H1 (cell line): Measurements from ENCODE around the gene GAST. TPM values are rescaled to one million over a fixed set of nuclear protein-coding genes. Genes with fewer than 3 reads are reported as not detected.
A peak's percentile ranks its signal among the peaks of the same experiment; 100 is the strongest.

Experiments
- CTCF ChIA-PET: fragments of 300-600 bp; sonication (Branson Sonifier 250); formaldehyde crosslinking; loops from one replicate; lab custom pipeline; 2021; ENCODE audit not compliant: partially characterized antibody; lab: Charles Lee
- POLR2A ChIA-PET: fragments of 300-600 bp; sonication (Branson Sonifier 250); formaldehyde crosslinking; loops from one replicate; lab custom pipeline; 2021; ENCODE audit warnings: inconsistent platforms; ENCODE audit not compliant: partially characterized antibody; lab: Charles Lee
- DNase-seq, 2 experiments: peaks; one replicate each; pipeline versions ENCODE4 v3.0.0 to v3.0.0-alpha.2; 2010 to 2022; ENCODE audit warnings: low spot score in 2 of 2, low read depth in 1 of 2, mixed read lengths in 1 of 2
- FAIRE-seq: peaks from 2 replicates; lab custom pipeline; 2011; peaks lifted over from hg19 to GRCh38; lab: Jason Lieb, UNC
- H2AFZ ChIP-seq: 2 replicates; pipeline ENCODE4 v1.8.1; 2012; ENCODE audit warnings: low read length, inconsistent platforms
- H2AK5ac ChIP-seq: 2 replicates; pipeline ENCODE4 v1.6.1; 2013; ENCODE audit warnings: low read depth, low read length
- H2BK120ac ChIP-seq: replicated peaks from 2 replicates; pipeline ENCODE3; 2013; ENCODE audit warnings: low read depth, low read length, inconsistent platforms
- H2BK12ac ChIP-seq: 2 replicates; pipeline ENCODE4 v1.6.1; 2013; ENCODE audit warnings: low read depth, low read length
- H2BK15ac ChIP-seq: 2 replicates; pipeline ENCODE4 v1.6.1; 2013; ENCODE audit warnings: low read length
- H2BK20ac ChIP-seq: 2 replicates; pipeline ENCODE4 v1.6.1; 2013; ENCODE audit warnings: low read length
- H2BK5ac ChIP-seq: 2 replicates; pipeline ENCODE4 v1.6.1; 2013; ENCODE audit warnings: low read depth, low read length
- H3K14ac ChIP-seq: 2 replicates; pipeline ENCODE4 v1.6.1; 2013; ENCODE audit warnings: inconsistent platforms; ENCODE audit not compliant: insufficient read length
- H3K18ac ChIP-seq: 2 replicates; pipeline ENCODE4 v1.6.1; 2013; ENCODE audit warnings: low read length; ENCODE audit errors: extremely low read depth
- H3K23ac ChIP-seq: 2 replicates; pipeline ENCODE4 v1.6.1; 2013; ENCODE audit warnings: inconsistent platforms; ENCODE audit not compliant: insufficient read length
- H3K23me2 ChIP-seq: 2 replicates; pipeline ENCODE4 v1.6.1; 2013; ENCODE audit warnings: low read depth, low read length
- H3K27ac ChIP-seq: 2 replicates; pipeline ENCODE4 v1.6.1; 2011; ENCODE audit warnings: low read depth, low read length, inconsistent platforms
- H3K27me3 ChIP-seq, 4 experiments: replicated peaks in 1 of 4; 1 replicate in 1 of 4; 2 replicates in 3 of 4; pipeline versions ENCODE4 v1.6.1 to v1.8.1; 2011 to 2013; ENCODE audit warnings: low read length in 3 of 4, mild to moderate bottlenecking in 3 of 4, inconsistent platforms in 2 of 4, mixed read lengths in 2 of 4, moderate library complexity in 1 of 4; ENCODE audit not compliant: control insufficient read depth in 3 of 4, insufficient read depth in 3 of 4; ENCODE audit errors: extremely low read depth in 1 of 4
- H3K36me3 ChIP-seq, 4 experiments: 2 replicates each; pipeline versions ENCODE4 v1.6.1 to v1.8.1; 2011 to 2013; ENCODE audit warnings: mild to moderate bottlenecking in 4 of 4, low read length in 3 of 4, moderate library complexity in 2 of 4, control low read depth in 1 of 4, inconsistent platforms in 1 of 4; ENCODE audit not compliant: insufficient read depth in 4 of 4, control insufficient read depth in 2 of 4
- H3K4ac ChIP-seq: replicated peaks from 2 replicates; pipeline ENCODE3; 2013; ENCODE audit warnings: low read length, low read depth, mixed read lengths, inconsistent platforms; ENCODE audit not compliant: insufficient read length
- H3K4me1 ChIP-seq, 4 experiments: replicated peaks in 1 of 4; 1 replicate in 1 of 4; 2 replicates in 3 of 4; pipeline versions ENCODE4 v1.6.1 to v1.8.1; 2011 to 2013; ENCODE audit warnings: low read length in 3 of 4, inconsistent platforms in 2 of 4, mixed read lengths in 1 of 4; ENCODE audit not compliant: insufficient read depth in 4 of 4, control insufficient read depth in 3 of 4
- H3K4me2 ChIP-seq, 2 experiments: 2 replicates each; pipeline versions ENCODE4 v1.6.1 to v1.8.1; 2011 to 2013; ENCODE audit warnings: low read depth in 2 of 2, low read length in 2 of 2, control low read depth in 1 of 2, inconsistent platforms in 1 of 2, mild to moderate bottlenecking in 1 of 2; ENCODE audit not compliant: insufficient read depth in 1 of 2
- H3K4me3 ChIP-seq, 4 experiments: fragments of 200-600, 300-600 bp in 1 of 4; sonication (generic), shearing (Covaris generic), sonication (Bioruptor Twin) in 1 of 4; 2 replicates each; pipeline versions ENCODE4 v1.5.1 to v1.8.1; 2011 to 2016; ENCODE audit warnings: low read length in 4 of 4, low read depth in 3 of 4, control low read depth in 2 of 4, inconsistent platforms in 2 of 4, mild to moderate bottlenecking in 2 of 4, mixed read lengths in 1 of 4, moderate library complexity in 1 of 4; ENCODE audit not compliant: insufficient read depth in 2 of 4; ENCODE audit errors: extremely low read depth in 1 of 4
- H3K56ac ChIP-seq: replicated peaks from 2 replicates; pipeline ENCODE3; 2013; ENCODE audit warnings: low read depth, mild to moderate bottlenecking, mixed read lengths, low read length, inconsistent platforms; ENCODE audit not compliant: insufficient read length
- H3K79me1 ChIP-seq: 2 replicates; pipeline ENCODE4 v1.6.1; 2013; ENCODE audit warnings: low read depth, low read length, control low read depth
- H3K79me2 ChIP-seq, 2 experiments: 2 replicates each; pipeline versions ENCODE4 v1.6.1 to v1.8.1; 2012 to 2013; ENCODE audit warnings: low read length in 2 of 2, mild to moderate bottlenecking in 2 of 2, inconsistent platforms in 1 of 2; ENCODE audit not compliant: insufficient read depth in 2 of 2, control insufficient read depth in 1 of 2
- H3K9ac ChIP-seq, 4 experiments: replicated peaks in 1 of 4; 1 replicate in 1 of 4; 2 replicates in 3 of 4; pipeline versions ENCODE4 v1.6.1 to v1.8.1; 2011 to 2013; ENCODE audit warnings: low read depth in 3 of 4, low read length in 3 of 4, control low read depth in 2 of 4, mild to moderate bottlenecking in 2 of 4, moderate library complexity in 2 of 4, inconsistent platforms in 1 of 4; ENCODE audit errors: extremely low read depth in 1 of 4
- H3K9me3 ChIP-seq, 2 experiments: 2 replicates each; pipeline versions ENCODE4 v1.6.1 to v1.8.1; 2012 to 2013; ENCODE audit warnings: mild to moderate bottlenecking in 2 of 2, moderate library complexity in 2 of 2, control low read depth in 1 of 2, inconsistent platforms in 1 of 2, low read depth in 1 of 2, low read length in 1 of 2, mixed read lengths in 1 of 2; ENCODE audit not compliant: insufficient read depth in 2 of 2
- H4K20me1 ChIP-seq, 2 experiments: replicated peaks in 1 of 2; 2 replicates each; pipeline versions ENCODE3 to v1.8.1; 2011 to 2013; ENCODE audit warnings: inconsistent platforms in 2 of 2, low read length in 2 of 2, mild to moderate bottlenecking in 1 of 2; ENCODE audit not compliant: insufficient read depth in 2 of 2, control insufficient read depth in 1 of 2
- H4K5ac ChIP-seq: 2 replicates; pipeline ENCODE4 v1.6.1; 2013; ENCODE audit warnings: low read length, low read depth, mixed read lengths, inconsistent platforms; ENCODE audit not compliant: insufficient read length
- H4K8ac ChIP-seq: 2 replicates; pipeline ENCODE4 v1.8.0; 2013; ENCODE audit warnings: mild to moderate bottlenecking, moderate library complexity, low read length, inconsistent platforms; ENCODE audit not compliant: insufficient read depth; ENCODE audit errors: extremely low read depth
- H4K91ac ChIP-seq: replicated peaks from 2 replicates; pipeline ENCODE3; 2013; ENCODE audit warnings: low read length, mixed read lengths, inconsistent platforms; ENCODE audit not compliant: insufficient read length
- CREB1 ChIP-seq: IDR thresholded peaks from 2 replicates; pipeline ENCODE4 v1.6.1; 2012; ENCODE audit warnings: inconsistent platforms
- SIN3A ChIP-seq, 2 experiments: IDR thresholded peaks in 1 of 2; conservative IDR thresholded peaks in 1 of 2; 2 replicates each; pipeline ENCODE4 v1.6.1; 2011 to 2012; ENCODE audit warnings: low read length in 2 of 2, improper control_type of control experiment in 1 of 2, low read depth in 1 of 2, mild to moderate bottlenecking in 1 of 2
- WGBS, 2 experiments: shearing (Covaris generic) in 1 of 2; methylation state at CpG; one replicate each; pipeline versions ENCODE4 v1.1.6 to v1.1.7; 2013 to 2015; ENCODE audit warnings: low lambda C conversion rate in 2 of 2, mixed read lengths in 2 of 2, inconsistent platforms in 1 of 2, low coverage in 1 of 2, missing lambda C conversion rate in 1 of 2; ENCODE audit not compliant: insufficient replicate concordance in 2 of 2, insufficient coverage in 1 of 2, insufficient read length in 1 of 2; ENCODE audit errors: extremely low coverage in 1 of 2, missing lambda C conversion rate in 1 of 2; 5-methylcytosine and 5-hydroxymethylcytosine counted together
- polyA plus RNA-seq, 7 experiments: library from polyadenylated mRNA; depleted of rRNA in 3 of 7; stranded (reverse) in 5 of 7; unstranded in 2 of 7; fragments of >200 nt in 5 of 7; fragments of 200-250 nt in 2 of 7; gene quantifications; 1 replicate in 5 of 7; 2 replicates in 1 of 7; 4 replicates in 1 of 7; pipeline versions ENCODE4 v1.2.1 to v1.2.3, GENCODE V29; 2011 to 2013; ENCODE audit warnings: missing spikeins in 2 of 7, mixed read lengths in 2 of 7
- total RNA-seq: library from RNA; stranded (reverse); fragmentation: NEBNext Ultra II Directional; extraction: Animal tissue kit (Norgen Biotek cat#: 25700); gene quantifications from 2 replicates; pipeline ENCODE4 v1.2.1, GENCODE V29; 2021

GAST gene
- total and polyA plus RNA-seq, 2 of the 8 experiments (the other 6 are each of a cell fraction or from before 2014, with no cell fraction given): not detected

- CTCF ChIA-PET: interaction anchor here (0.6 to 12.1 kb wide), 34 partner anchors 10 to 1046 kb away, joined by 3 to 338 read pairs (median 4); partner anchors contain the start of genes EIF1 and KRT19
- Histone ChIP-seq H3K9ac (no peak overlapping the region), H2BK20ac (no peak overlapping the region)
Measured at GRCh38 chr17:41666237-41666641, 45.9 kb upstream of the GAST start.

More at GRCh38 chr17:41666237-41666641, 45.9 kb upstream of the GAST start:
- TF ChIP-seq SIN3A (conservative IDR thresholded peaks at IDR 0.05 in 1 of 2, IDR thresholded peaks at IDR 0.05 in 1 of 2; ENCODE audit: low read depth in 1 of 2, low read length in 2 of 2) (0 out of 4 replicates have a peak, but pooled peaks of 1 of the 2 experiments have one; percentile 6), CREB1 (no peak)
- H3K4me1 ChIP-seq: peaks cover 0 to 14% (median 6%) of the 10 kb centered on the region in 4 experiments; a peak in 5 of 7 replicates
- no peak overlapping the region for H3K14ac ChIP-seq
- H2AK5ac ChIP-seq: no peak overlapping the region
- H3K56ac ChIP-seq: peak overlapping the region; percentile 35
- no peak overlapping the region for H4K5ac ChIP-seq
- no peak overlapping the region for H3K27ac ChIP-seq
- 3% methylated on average over 9 of the region's 11 CpGs; no CpG with 5 or more reads in 1 of the 2 experiments for WGBS, 2 experiments
- no peak overlapping the region; the same call in 1 of the 2 replicates for H4K8ac ChIP-seq
- peaks cover 8% of the 10 kb centered on the region for H3K23me2 ChIP-seq
- H2BK12ac ChIP-seq: peak overlapping the region; percentile 97; the same call in 1 of the 2 replicates
- 0 out of 2 replicates have a peak overlapping the region, but pooled peaks have one; percentile 93 for H2BK15ac ChIP-seq
- no peaks in the 10 kb centered on the region; a peak in 3 of 7 replicates for H3K27me3 ChIP-seq
- no peak for FAIRE-seq
- H4K20me1 ChIP-seq: no peaks in the 10 kb centered on the region
- peak overlapping the region; percentile 60; the same call in 1 of the 2 replicates for H2BK5ac ChIP-seq
- H3K79me1 ChIP-seq: no peaks in the 10 kb centered on the region
- no peak overlapping the region for H3K18ac ChIP-seq
- no peak for DNase-seq
- peak overlapping the region; percentile 5 for H4K91ac ChIP-seq
- peak overlapping the region; percentile 12 to 67 (median 44); a peak in 7 of 8 replicates for H3K4me3 ChIP-seq
- H3K79me2 ChIP-seq: no peaks in the 10 kb centered on the region
- H3K23ac ChIP-seq: no peak overlapping the region
- no peak overlapping the region for H2BK120ac ChIP-seq
- POLR2A ChIA-PET: interaction anchor here (1.1 to 7.6 kb wide), 5 partner anchors 9 to 145 kb away, joined by 3 to 106 read pairs (median 5); partner anchors contain the start of genes EIF1 and KRT19
- 0 out of 2 replicates have a peak overlapping the region, but pooled peaks have one; percentile 36 for H2AFZ ChIP-seq
- no peaks in the 10 kb centered on the region for H3K9me3 ChIP-seq
- no peak overlapping the region for H3K4ac ChIP-seq
- peak overlapping the region; percentile 68 to 96 for H3K4me2 ChIP-seq
- no peaks in the 10 kb centered on the region for H3K36me3 ChIP-seq
